Stimulated activated CD8-positive, alpha-beta memory T cell treated with anti-CD3 and anti-CD28 coated beads, Interleukin-4, amount 100 ng/mL, for 24 hours (primary cell): Measurements from ENCODE around the gene PIGS.

Experiments
- DNase-seq: peaks from one replicate; pipeline ENCODE4 v3.0.0-alpha.2; 2020; ENCODE audit warnings: low read depth

The PIGS gene

DNA sequence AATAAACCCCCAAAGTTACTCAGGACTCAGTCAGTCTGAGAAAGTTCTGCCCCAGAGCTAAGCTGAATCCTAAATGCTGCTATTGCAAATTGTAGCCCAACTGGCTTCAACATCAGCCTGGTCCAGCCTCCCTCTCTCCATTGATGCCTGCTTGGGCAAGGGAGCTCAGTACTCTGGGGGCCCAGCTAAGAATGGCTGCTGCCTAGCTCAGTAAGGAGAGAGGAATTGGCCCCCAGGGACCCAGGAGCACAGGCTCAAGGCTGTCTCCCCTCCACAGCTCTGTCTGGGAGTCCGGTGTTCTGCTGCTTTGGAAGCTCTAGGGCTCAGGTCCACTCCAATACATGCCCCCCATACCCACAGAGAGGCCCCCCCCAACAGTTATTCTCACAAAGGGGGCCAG, 20.5 kb downstream of the PIGS start:
- no peak for DNase-seq

DNA sequence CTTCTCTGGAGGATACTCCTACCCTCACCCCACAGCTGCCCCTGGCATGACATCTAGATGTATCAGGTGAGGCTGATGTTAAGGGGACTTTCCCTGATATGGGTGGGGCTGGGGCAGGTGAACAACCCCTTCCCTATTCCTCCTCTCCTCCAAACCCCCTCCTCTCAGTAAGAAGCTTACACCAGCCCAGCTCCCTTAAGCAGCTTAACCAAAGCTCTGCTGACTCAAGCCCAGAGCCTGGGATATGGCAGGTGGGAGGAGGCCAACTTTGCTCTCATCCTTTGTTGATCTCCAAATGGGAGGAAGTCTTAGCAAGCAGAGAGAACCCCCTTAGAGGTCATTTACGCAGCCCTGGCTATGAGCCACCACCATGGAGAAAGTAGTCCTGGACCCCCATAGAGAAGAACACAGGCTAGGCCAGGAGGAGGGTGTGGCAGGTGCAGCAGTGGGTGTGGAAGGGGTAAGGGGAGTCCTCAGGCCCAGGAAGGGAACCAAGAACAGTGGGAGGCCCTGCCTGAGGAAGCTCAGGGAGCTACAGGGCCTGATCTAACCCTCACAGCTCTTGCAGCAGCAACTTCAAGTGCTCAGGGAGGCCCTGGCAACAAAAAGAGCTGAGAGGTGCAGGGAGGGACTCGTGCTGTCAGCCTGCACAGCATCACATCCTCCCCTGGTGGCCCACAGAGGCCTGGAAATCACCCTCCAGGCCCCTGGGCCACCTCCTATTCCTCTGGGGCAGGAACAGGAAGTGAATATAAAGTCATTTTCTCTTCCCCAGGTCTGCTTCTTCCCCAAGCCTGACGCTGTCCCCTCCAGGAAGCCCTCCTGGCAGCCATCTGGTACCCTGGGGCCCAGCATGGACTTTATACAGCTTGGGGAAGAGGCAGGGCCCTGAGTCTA, 21.8 kb downstream of the PIGS start:
- no peak for DNase-seq

DNA sequence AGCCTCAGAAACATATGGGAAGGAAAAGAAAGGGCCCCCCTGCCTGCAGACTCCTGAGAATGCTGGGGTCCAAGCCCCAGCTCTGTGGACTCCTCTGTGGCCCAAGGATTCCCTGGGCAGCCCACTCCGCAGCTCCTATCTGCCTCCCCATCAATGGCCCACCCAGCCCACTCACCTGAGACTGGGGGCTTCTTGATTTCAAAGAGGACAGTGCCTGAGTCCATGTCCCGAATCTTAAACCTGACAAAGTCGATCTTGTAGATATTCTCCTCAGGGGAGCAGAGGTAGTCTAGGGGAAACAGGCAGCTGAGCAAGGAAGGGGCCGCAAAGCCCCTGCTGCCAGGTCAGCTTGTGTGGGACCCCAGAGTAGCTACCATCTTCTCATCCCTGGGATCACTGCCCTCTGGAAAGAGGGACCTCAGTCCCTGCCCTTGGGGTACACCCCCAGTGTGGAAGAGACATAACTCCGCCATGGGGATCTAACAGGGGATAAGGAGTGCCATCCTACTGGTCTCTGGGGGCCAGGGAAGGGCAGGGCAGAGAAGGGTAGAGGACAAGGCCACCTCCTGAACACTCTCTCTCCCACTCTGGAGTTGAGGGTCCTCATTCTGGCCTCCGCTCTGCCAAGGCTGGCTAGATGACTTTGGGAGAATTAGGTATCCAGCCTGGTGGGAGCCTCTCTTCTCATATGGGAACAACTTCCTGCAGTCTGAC, 22.8 kb downstream of the PIGS start:
- DNase-seq = no peak

DNA sequence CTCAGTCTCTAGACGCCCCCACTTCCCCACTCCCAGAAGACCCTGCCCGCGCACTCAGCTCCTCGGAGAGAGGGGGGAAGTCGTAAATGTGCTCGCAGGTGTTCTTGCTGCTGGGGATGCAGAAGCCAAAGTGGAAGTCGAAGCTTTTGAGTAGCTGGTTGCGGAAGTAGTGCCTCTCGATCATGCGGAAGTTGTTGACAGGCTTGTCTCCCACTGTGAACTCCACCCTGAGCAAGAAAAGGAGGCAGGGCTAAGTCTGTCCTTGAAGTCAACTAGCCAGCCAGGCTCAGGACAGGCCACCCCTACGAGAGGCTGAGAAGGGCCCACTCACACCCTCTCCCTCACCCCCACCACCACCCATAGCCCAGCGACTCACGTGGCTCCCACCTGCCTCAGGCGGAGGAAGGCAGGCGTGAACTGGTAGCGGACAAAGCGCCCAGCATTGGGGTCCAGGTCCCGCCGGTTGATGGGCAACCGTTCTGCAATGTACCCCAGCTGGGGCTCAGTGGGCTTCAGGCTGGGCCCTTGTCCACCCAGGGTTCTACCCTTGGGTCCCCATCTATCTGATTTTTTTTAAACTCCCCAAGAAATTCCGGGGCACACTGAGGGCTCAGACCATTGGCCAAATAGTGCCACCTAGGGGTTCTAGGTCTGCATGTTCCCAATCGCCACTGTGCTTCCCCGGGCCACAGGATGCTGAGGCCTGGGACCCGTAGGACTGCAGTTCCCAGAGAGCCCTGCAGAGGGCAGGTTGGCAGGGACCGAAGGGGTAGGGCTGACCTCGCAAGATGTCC, 23.5 kb downstream of the PIGS start:
- peak; percentile 51 for DNase-seq

DNA sequence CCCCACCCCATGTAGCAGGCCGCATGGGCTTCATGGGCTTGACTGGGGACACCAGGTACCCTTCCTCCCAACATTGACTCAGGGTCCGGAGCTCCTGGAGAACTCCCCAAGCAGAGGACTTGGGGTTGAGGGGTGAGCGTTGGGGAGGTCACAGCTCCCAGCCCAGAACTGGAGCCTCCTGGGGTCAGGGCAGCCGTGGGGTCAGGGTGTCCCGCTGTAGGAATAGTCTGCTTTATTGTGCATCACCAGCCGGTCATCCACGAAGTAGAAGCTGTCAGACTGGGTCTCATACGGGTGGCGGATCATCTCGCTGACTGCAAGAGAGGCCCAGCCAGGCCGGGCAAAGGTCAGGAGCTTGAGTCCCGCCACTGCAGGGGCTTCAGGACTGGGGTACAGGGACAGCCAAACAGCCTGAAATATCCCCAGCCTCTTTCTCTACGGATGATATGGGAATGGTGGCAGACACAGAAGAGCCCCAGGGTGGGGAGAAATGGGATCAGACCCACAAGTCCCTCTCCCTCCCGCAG, 24.2 kb downstream of the PIGS start:
- DNase-seq = no peak

DNA sequence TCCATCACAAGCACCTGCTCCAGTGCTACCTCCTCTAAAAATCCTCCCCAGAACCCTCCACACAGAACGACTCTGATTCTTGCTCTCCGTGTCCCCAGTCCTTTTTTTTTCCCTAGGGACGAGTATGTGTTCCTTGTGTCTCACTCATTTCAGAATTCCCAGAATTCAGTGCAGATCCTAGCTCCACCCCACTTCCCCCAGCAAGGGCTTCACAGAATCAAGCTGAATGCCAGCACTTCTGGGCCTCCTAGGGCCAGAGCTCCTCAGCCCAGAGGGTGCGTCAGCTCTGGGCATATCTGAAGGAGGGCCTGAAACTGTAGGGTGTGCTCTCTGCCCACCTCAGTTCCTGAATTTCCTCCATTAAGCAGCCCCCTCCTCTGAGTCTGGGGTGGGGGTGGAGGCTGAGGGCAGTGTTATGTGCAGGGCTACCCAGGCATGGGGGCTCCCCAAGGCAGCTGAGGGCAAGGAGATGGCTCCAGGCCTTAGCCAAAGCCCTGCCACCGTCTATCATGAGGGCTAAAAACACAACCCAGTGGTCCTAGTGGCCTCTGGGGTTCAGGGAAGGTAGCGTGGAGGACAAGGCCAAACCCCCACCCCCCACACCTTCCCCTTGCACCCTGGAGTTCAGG, 25.4 kb downstream of the PIGS start:
- DNase-seq = no peak

DNA sequence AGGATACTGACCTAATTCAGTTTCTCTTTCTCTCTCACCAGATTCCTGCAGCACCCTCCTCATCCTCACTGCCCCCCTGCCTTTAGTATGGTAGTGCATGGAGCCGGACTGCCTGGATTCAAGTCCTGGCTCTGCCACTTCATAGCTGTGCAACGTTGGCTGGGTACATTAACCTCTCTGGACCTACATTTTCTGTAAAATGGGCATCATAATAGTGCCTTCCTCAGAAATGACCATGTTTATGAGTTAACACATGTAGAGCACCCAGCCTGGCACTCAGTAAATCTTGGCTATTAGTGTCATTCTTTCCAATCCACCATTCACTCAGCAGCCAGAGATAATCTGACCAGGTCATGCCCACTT, 26.2 kb downstream of the PIGS start:
- DNase-seq = no peak

DNA sequence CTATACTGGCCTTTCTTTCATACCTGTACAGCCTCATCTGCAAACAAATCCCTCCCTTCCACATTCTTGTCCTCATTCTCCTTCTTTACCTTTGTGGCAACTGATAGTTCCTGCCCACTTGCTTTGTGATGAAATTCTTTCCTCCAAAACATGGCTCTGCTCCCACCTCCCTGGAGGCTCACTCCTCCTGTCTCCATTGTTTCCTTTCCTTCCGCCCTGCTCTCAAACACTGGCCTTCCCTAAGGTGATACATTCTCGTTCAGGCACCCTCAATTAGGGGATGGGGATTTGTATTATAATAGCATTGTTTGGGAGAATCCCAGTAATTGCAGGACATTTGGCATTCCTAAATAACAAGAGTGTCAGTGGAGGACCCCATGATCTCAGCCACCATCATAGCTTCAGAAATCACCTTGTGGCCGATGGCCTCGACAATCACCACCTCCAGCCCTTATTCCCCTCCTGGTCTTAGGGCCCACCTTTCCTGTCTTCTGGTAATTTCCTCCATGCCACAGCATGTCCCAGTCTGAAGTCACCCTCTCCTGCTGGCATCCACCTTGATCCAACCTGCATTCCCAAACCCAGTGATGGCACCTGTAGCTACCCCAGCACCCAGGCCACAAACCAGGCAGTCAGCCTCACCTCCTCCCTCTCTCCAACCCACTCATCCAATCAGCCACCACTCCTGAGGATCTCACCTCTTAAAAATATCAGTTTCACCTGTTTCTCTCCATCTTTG, 26.8 kb downstream of the PIGS start:
- no peak for DNase-seq

DNA sequence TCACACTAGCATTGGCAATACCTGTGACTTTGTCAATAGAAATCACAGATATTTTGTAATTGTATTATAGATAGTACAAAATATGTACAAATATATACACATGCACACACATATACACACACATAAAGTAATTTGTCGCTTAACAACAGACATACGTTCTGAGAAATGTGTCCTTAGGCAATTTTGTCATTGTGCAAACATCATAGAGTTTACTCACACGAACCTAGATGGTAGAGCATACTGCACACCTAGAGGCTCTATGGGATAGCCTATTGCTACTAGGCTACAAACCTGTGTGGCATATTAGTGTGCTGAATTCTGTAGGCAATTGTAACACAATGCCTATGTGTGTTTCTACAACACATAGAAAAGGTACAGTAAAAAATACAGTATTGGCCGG, 29.9 kb downstream of the PIGS start:
- DNase-seq = no peak

DNA sequence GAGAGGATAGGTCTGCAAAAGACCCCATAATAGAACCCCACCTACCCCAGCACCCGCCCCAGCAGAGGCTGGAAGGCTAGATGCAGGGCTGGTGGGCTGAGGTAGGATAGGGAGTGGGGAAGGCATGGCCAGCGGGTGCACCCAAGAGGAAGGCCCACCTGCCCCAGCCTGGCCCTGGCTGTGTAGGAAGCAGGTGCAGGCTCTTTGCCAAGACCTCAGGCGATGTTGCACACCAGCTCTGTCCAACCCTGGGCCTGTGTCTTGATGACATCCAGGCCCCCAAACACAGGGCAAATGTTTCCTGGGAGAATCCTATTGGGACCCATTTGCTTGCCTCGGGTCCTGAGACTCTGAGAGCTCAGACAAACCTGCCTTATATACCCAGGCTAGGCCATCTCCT, 31.1 kb downstream of the PIGS start:
- DNase-seq = no peak

DNA sequence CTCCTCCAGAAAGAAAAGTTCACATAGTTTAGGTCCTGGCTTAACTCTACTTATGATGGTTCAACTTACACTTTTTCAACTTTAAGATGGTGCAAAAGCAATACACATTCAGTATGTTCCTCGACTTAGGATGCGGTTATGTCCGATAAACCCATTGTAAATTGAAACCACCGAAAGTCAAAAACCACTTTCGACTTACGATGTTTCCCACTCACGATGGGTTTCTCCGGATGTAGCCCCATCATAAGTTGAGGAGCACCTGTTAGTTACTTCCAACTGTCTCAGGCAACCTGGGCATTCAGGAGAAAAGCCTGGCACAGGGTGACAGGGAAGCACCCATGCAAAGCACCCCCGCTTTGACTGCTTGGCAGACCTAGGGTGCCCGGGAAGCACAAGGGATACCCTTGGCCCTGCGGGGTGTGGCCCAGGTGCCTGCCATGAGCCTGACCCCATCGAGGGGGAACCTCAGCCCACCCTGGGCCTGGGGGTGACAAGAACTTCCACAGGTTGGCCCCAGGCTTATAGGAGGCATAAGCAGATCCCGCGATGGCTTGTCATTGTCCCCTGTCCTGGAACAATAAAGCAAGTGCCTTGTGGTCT, 32.9 kb downstream of the PIGS start:
- no peak for DNase-seq

DNA sequence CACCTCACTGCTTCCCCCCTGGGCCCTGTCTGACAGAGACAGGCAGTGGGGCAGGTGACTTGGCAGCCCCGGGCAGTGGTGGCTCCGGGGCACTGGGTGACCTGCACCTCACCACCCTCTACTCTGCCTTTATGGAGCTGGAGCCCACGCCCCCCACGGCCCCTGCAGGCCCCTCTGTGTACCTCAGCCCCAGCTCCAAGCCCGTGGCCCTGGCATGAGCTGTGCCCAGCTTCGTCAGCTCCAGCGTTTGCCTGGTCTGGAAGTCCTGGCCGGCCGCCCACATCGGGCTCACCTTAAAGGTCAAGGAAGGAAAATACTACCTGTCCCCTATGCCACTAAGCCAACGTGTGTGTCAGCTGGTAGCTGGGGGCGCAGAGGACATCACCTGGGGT, 34.1 kb downstream of the PIGS start:
- DNase-seq = no peak

DNA sequence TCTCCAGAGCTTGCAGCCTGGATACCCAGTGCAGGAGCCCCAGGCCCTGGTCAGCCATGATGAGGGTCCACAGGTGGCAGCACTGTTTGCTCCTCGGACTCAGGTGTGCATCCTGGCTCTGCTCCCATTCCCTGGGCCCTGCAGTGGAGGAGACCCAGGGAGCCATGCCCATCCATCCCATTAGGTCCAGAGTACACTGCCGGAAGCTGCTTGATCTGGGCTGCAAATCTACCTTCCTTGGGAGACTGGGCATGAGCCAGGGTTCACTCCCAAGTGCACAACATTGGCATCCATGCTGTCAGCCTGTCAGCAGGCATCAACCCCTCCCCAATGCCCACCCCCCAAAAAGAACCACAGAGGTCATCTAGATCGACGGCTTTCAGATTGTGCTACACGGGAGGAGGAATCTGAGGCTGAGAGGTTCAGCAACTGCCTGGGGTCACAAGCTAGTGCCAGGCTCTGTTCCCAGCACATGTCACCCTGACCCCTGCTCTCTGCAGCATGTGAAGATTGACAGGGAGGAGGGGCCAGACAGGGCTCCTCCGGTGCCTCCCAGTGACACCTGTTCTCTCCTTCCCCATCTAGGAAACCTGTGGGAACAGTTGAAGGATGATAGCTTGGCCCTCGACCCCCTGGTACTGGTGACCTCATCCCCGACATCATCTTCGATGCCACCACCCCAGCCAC, 34.6 kb downstream of the PIGS start:
- DNase-seq = no peak

DNA sequence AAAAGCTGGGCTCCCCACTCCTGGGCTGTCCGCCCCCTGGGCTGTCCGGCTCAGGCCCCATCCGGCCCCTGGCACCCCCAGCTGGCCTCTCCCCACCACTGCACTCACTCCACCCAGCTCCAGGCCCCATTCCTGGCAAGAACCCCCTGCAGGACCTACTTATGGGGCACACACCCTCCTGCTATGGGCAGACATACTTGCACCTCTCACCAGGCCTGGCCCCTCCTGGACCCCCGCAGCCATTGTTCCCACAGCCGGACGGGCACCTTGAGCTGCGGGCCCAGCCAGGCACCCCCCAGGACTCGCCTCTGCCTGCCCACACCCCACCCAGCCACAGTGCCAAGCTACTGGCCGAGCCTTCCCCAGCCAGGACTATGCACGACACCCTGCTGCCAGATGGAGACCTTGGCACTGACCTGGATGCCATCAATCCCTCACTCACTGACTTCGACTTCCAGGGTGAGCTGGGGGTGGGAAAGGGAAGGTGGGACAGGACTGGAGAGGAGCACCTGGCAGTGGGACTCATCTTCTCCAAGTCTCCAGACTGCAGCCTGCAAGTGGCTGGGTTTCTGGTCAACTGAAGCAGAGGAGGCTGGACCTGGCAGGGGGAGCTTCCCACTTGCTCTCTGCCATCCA, 36.5 kb downstream of the PIGS start:
- no peak for DNase-seq

DNA sequence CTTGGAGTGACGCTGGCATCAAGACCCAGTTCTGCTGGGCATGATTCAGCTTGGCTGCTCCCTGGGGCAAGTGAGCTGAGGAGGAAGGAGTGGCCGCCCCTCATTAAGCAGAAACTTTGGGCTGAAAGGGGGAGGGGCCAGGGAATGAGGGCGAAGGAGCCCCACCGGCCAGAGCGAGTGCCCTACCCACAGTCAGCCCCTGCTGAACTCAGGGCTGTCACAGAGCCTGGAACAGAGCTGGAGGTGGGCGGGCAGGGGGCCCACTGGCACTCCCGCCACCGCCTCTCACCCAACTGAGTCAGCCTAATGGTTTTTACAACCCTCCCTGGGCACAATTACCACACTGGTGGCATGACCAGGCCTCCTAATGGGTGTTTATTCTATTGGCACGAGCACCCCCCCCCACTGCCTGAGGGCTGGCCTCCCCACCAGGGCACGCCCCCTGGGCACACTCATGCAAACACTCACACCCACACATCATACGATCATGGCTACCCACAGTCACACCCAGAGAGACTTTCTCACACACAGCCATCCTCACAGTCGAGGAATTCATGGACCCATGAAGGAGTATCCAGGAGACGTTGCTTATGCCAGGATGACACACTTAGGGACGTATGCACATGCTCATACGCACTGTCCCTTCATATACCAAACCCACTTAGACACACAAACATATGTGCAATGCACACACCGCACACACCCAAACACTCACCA, 38.1 kb downstream of the PIGS start:
- DNase-seq = no peak

DNA sequence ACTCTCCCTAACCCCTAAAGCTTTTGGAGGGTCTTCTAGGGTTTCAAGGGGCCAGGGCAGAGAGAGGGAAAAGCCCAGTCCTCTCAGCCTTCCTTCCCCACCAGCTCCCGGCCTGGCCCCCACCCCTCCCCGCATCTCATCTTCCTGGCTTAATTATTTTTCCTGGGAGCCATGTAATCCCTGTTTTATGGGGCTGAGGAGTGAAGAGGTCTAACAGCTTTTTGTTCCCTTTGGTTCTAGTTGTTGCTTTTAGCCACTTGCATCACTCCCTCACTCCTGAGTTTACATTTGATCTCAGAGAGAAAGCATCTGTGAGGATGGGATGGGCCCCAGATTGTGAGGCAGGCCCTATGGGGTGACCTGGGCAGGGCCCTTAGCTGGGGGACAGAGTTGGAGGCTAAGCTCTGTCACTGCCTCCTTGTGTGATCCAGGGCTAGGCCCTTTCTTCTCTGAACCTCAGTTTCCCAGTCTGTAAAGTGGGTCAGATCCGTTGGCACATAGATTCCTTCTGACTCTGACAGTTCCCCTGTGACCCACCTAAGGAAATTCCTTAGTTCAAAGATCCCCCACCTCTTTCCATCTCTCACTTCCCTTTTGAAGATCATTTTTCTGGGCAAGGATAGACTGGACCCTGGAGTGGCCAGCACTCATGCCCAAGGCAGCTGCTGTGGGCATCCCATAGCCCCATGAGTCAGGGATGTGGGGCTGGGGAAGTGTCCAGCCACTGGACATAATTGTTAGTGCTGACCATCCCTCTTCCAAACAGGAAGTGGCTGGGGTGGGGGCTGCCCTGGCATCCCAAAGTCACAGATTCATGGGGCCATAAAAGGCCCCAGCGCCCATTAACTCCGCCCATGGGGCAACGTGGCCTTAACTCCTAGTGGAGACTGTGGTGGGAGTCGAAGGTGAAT, 39.0 kb downstream of the PIGS start:
- DNase-seq = no peak

DNA sequence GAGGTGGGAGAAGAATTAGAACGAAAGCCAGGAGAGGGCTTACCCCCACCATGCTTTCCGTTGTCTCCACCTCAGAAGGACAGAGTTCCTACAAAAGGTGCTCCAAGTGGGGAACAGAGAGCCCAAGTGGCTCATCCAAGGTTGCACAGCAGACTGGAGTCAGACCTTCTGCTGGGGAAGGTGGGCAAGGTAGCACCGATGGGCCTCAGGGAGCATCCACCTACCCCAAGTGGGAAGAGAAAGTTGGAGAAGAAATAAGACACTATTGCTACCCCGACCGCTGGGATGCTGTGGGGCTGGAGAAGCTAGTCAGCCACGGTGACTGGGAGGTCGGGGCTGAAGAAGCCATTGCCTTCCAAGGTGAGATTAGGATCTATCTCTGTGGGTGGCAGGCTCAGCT, 40.4 kb downstream of the PIGS start:
- DNase-seq = no peak

DNA sequence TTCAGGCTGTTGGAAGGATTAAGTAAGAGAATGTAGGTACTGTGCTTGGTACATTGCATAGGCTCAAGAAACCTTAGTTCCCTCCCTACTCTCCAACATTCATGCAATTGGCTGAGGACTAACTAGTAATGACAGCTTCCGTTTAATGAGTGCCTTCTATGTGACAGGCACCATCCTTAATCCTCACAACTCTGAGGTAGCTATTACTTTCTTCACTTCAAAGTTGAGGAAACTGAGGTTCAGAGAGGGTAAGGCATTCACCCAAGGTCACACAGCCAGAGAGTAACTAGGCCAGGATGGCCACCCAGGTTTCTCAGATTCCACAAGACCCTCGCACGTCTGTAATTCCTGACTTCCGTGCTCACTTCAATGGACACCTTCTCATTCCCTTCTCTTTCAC, 41.1 kb downstream of the PIGS start:
- no peak for DNase-seq
